ENCODE data around the gene CFAP74.

CFAP74 gene

GRCh38 chr1:2018217-2019171 lies 14.9 kb upstream of the CFAP74 start:
- no peak for DNase-seq (ENCODE audit: low read depth)

GRCh38 chr1:2016123-2016522 lies 12.5 kb upstream of the CFAP74 start:
- no peak for DNase-seq (ENCODE audit: low read depth)

GRCh38 chr1:2014741-2015735 lies 11.5 kb upstream of the CFAP74 start:
- DNase-seq (ENCODE audit: low read depth): no peak

DNA sequence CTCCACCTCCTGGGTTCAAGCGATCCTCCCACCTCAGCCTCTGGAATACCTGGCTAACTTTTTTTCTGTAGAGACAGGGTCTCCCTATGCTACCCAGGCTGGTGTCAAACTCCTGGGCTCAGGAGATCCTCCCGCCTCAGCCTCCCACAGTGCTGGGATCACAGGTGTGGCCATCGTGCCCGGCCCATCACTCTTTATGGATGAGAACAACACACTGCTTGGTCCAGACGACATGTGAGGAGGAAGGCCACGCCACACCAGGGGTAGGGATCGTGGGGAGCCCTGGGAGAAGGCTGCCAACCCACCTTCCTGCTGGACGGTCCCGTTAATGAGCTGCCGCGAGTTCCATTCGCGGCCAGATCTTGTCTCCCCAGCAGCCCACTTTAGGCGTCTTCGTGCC lies 10.6 kb upstream of the CFAP74 start:
- no peak for DNase-seq (ENCODE audit: low read depth)

DNA sequence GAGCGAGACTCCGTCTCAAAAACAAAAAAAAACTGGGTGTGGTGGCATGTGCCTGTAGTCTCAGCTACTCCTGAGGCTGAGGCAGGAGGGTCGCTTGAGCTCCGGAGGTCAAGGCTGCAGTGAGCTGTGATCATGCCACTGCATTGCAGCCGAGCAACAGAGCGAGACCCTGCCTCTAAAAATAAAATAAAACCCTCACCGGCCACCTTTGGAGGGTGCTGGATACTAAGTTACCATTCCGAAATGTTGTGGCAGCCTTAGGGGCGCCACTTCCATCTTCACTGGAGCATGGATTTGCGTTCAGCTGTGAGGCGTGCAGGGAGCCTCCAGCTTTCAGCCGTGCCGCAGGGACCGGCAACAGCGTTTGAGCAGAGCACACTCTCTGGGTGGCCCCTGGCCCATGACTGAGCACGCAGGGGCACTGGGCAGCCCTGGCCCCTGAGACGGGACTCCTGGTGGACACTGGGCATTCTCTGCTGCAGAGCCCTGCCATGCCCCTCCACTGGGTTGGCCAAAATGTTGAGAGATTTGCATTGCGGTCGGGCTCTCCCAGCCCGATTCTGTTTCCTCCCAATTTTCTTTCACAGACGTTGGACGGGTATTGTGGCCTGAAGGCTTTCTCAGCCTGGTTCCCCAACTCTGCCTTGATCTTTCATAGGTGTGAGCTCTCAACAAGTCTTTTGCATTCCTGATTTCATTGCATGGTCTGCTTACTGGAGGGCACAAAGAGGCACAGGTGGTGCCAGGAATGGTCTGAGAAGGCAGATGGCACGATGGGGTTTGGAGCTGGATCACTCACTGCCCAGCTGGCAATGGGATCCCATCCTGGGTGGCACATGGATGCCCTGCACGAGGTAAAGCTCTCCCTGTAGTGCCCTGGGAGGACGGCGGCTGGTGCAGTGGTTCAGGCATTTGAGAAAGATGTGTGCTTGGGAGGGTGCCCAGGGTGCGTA lies 5.8 kb upstream of the CFAP74 start:
- DNase-seq (ENCODE audit: low read depth): no peak

DNA sequence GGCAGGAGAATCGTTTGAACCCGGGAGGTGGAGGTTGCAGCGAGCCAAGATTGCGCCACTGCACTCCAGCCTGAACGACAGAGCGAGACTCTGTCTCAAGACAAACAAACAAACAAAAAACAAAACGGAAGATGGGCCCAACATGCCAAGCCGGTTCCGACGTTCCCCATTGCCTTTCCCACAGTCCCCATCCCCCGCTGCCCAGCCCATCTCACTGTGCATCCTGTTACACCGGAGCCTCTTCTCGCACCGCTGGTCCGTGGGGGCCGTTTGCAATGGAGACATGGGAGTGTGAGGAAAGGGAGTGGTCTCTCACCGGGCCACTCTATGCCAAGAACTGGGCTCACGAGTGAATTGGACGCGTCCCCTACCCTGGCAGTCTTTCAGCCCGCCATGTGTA lies 1.3 kb upstream of the CFAP74 start:
- DNase-seq (ENCODE audit: low read depth): no peak

GRCh38 chr1:2001773-2002411 lies 1.7 kb downstream of the CFAP74 start:
- no peak for DNase-seq (ENCODE audit: low read depth)

GRCh38 chr1:2000850-2001249 lies 2.7 kb downstream of the CFAP74 start:
- no peak for DNase-seq (ENCODE audit: low read depth)

DNA sequence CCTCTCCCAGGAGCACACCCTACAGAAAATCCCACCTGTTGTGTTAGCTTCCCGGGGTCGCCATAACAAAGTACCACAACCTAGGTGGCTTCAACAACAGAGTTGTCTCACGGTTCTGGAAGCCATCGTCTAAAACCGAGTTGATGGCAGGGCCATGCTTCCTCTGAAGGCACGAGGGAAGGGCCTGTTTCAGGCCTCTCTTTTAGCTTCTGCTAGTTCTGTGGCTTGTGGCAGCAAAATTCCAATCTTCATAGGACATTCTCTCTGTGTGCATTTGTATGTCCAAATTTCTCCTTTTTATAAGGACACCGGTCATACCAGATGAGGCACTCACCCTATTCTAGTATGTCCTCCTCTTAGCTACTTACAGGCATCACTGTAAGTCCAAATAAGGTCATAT lies 3.2 kb downstream of the CFAP74 start:
- no peak for DNase-seq (ENCODE audit: low read depth)

GRCh38 chr1:1997576-1997975 lies 6.0 kb downstream of the CFAP74 start:
- DNase-seq (ENCODE audit: low read depth): no peak

DNA sequence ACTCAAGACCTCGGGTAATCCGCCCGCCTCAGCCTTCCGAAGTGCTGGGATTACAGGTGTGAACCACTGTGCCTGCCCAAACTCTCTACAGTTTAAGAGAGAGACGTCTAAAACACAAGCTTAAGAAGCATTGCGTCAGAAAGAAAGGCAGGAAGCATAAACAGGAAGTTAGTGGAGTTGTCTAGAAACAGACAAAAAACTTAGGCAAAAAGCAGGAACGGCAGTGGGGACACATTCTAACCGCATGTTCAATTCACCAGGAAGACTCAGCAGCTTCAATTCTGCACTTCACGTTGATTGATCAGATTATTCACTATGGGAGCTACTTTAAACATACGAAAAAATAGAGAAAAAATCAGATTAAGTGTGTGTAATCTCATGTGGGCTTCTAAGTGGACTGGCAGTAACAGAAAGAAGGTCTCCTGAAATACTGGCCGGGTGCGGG lies 7.4 kb downstream of the CFAP74 start:
- DNase-seq (ENCODE audit: low read depth): no peak

DNA sequence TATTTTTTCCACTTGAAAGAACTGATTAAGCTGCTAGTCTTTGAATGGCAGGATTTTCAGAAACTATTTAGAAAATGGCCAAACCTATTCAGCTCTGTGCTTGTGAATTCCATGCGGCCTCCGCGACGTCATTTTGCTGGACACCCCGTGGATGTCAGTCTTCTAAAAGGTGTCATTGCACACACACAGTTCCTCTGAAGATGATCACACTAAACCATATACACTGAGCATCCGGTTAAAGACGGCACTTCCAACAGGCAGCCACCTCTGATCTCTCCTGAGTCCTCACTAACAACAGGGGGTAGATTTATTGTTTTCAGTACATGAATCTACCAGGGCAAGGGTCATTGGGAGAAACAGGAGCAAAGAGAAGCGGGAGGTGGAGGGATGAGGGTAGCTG lies 9.1 kb downstream of the CFAP74 start:
- no peak for DNase-seq (ENCODE audit: low read depth)

GRCh38 chr1:1990222-1990621 lies 13.4 kb downstream of the CFAP74 start:
- no peak for DNase-seq (ENCODE audit: low read depth)

GRCh38 chr1:1989789-1990188 lies 13.8 kb downstream of the CFAP74 start:
- DNase-seq (ENCODE audit: low read depth): no peak

GRCh38 chr1:1989102-1989542 lies 14.5 kb downstream of the CFAP74 start:
- no peak for DNase-seq (ENCODE audit: low read depth)

DNA sequence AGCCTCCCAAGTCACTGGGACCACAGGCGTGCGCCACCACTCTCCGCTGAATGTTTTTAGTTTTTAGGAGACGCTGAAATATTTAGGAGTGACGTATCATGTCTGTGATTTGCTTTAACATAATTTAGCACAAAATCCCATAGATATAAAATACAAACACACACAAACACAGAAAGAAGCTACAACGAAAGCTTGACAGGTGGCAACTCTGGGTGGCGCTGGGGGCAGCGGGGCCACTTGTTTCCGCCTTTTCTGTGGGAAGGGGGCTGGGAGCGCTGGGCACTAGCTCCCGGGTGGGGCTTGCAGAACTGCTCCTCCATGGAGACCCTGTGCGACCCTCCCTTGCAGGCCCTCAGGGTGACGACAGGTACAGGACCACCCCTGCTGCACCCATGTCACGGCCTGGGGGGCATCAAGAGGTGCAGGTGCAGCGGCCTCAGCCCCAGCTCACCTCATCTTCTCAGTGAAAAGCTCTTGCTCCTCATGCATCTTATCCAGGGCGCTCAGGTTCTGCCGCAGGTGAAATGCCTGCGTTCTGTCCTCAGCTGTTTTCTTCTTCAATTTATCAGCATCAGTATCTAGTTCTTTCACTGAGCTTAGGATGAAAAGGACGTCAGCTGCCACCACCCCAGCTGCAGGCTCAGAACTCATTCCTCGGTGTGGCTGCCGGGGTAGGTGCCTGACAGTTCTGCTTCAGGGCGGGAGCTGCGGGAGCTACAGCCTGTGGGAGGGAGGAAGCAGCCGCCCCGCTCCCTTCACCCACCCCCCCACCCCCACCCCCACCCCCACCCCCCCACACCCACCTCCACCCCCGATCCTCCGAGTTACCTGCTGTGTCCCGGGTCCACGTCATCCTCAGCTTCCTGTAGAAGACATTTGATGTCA lies 15.3 kb downstream of the CFAP74 start:
- DNase-seq (ENCODE audit: low read depth): no peak

DNA sequence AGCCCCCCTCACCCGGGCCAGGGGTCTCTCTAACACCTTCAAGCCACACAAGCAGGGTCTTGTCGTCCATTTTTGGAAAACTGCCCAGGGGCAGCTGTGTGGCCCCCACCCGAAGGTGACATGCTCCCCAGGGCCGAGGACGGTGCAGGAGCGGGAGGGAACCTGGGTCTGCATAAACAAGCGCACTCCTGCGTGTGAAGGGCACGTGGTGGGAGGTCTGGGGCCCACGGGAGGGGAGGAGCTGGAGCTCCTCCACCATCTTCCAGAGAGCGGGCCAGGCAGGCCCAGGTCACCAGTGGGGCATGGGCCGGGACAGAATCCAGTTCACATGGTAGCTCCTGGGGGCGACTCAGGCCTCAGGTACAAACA lies 16.5 kb downstream of the CFAP74 start:
- no peak for DNase-seq (ENCODE audit: low read depth)

GRCh38 chr1:1986451-1987141 lies 17.0 kb downstream of the CFAP74 start:
- no peak for DNase-seq (ENCODE audit: low read depth)

- DNase-seq (ENCODE audit: low read depth): no peak
Observed at GRCh38 chr1:1985375-1986050, 18.1 kb downstream of the CFAP74 start.

Data from activated T-cell treated with anti-CD3 and anti-CD28 coated beads for 1 hour (primary cell).